ENCODE data around the gene FH.

The FH gene

GRCh38 chr1:241521718-241522117, 2.2 kb upstream of the FH start:
- no peak for DNase-seq (ENCODE audit: low spot score)

GRCh38 chr1:241520080-241520465, 518 bp upstream of the FH start:
- no peak for DNase-seq (ENCODE audit: low spot score)

- peak; percentile 10 for DNase-seq (ENCODE audit: low spot score)
Measured at GRCh38 chr1:241518476-241519307, 863 bp downstream of the FH start.

GRCh38 chr1:241513378-241513777, 6.2 kb downstream of the FH start:
- no peak for DNase-seq (ENCODE audit: low spot score)

- DNase-seq (ENCODE audit: low spot score): no peak
Measured at GRCh38 chr1:241507189-241507863, 12.2 kb downstream of the FH start.

GRCh38 chr1:241503444-241503843, 16.1 kb downstream of the FH start:
- no peak for DNase-seq (ENCODE audit: low spot score)

GRCh38 chr1:241499910-241500309, 19.6 kb downstream of the FH start:
- DNase-seq (ENCODE audit: low spot score): peak; percentile 11

- DNase-seq (ENCODE audit: low spot score): no peak
Measured at GRCh38 chr1:241495741-241496140, 23.8 kb downstream of the FH start.

- DNase-seq (ENCODE audit: low spot score): no peak
Measured at GRCh38 chr1:241488739-241489138, 30.8 kb downstream of the FH start.

GRCh38 chr1:241485554-241485992, 34.0 kb downstream of the FH start:
- peak; percentile 28 for DNase-seq (ENCODE audit: low spot score)

- no peak for DNase-seq (ENCODE audit: low spot score)
Measured at GRCh38 chr1:241485145-241485544, 34.4 kb downstream of the FH start.

- DNase-seq (ENCODE audit: low spot score): no peak
Measured at GRCh38 chr1:241482761-241483250, 36.7 kb downstream of the FH start.

- no peak for DNase-seq (ENCODE audit: low spot score)
Measured at GRCh38 chr1:241479294-241479693, 40.3 kb downstream of the FH start.

- no peak for DNase-seq (ENCODE audit: low spot score)
Measured at GRCh38 chr1:241475671-241476070, 43.9 kb downstream of the FH start.

GRCh38 chr1:241473026-241473425, 46.5 kb downstream of the FH start:
- no peak for DNase-seq (ENCODE audit: low spot score)

- no peak for DNase-seq (ENCODE audit: low spot score)
Measured at GRCh38 chr1:241470908-241471590, 48.5 kb downstream of the FH start.

GRCh38 chr1:241470361-241470760, 49.2 kb downstream of the FH start:
- no peak for DNase-seq (ENCODE audit: low spot score)

- no peak for DNase-seq (ENCODE audit: low spot score)
Measured at GRCh38 chr1:241465673-241466072, 53.9 kb downstream of the FH start.

- no peak for DNase-seq (ENCODE audit: low spot score)
Measured at GRCh38 chr1:241464985-241465384, 54.6 kb downstream of the FH start.

- DNase-seq (ENCODE audit: low spot score): no peak
Measured at GRCh38 chr1:241462391-241462790, 57.2 kb downstream of the FH start.

- DNase-seq (ENCODE audit: low spot score): no peak
Measured at GRCh38 chr1:241460098-241460873, 59.3 kb downstream of the FH start.

All from HuH-7 (cell line).